Endometrial microvascular endothelial cells (primary cell): Measurements from ENCODE around the gene N4BP2. TPM values are rescaled to one million over a fixed set of nuclear protein-coding genes. Genes with fewer than 3 reads are reported as not detected.

ENCODE experiments used
- in situ Hi-C: cut with HindIII; loops from 2 replicates; pipeline ENCODE4 v1.10.0; 2017; ENCODE audit warnings: low sequenced_read_pairs, low pct_unique_long_range_greater_than_20kb; ENCODE audit errors: inconsistent ontology term
- total RNA-seq: library from RNA; depleted of rRNA; stranded (reverse); fragments of >200 nt; gene quantifications from one replicate; pipeline ENCODE4 v1.2.3, GENCODE V29; 2015; ENCODE audit errors: inconsistent ontology term

The N4BP2 gene
- total RNA-seq, 1 donor from 2014 or later: 7.5 TPM

GRCh38 chr4:40199999-40200874, 143.6 kb downstream of the N4BP2 start:
- in situ Hi-C loops: no loop called here

- in situ Hi-C loops: no loop called here
Measured at GRCh38 chr4:40200875-40201801, 144.5 kb downstream of the N4BP2 start.

- in situ Hi-C loops: no loop called here
Measured at GRCh38 chr4:40201898-40202297, 145.2 kb downstream of the N4BP2 start.

- in situ Hi-C loops: no loop called here
Measured at GRCh38 chr4:40202474-40202873, 145.8 kb downstream of the N4BP2 start.

GRCh38 chr4:40204507-40205258, 148.0 kb downstream of the N4BP2 start:
- in situ Hi-C loops: no loop called here

GRCh38 chr4:40205259-40206198, 148.9 kb downstream of the N4BP2 start:
- in situ Hi-C loops: no loop called here

- in situ Hi-C loops: no loop called here
Measured at GRCh38 chr4:40206426-40206825, 149.8 kb downstream of the N4BP2 start.

Other genes with a start within 250 kb of the N4BP2 start
- 75.8 TPM for gene PDS5A, start 78.9 kb upstream of the N4BP2 start, total RNA-seq
- gene RHOH, start 140.2 kb downstream of the N4BP2 start, total RNA-seq: not detected